Vagina (tissue), 2 donors: ENCODE measurements around the gene MYL6.

Experiments
- POLR2A ChIP-seq, 2 donors: fragments of 450-650 bp; IDR thresholded peaks; one replicate each; pipeline ENCODE4 v1.6.1; 2017; ENCODE audit warnings: antibody characterized with exemption in 2 of 2, mild to moderate bottlenecking in 2 of 2, moderate library complexity in 2 of 2
- TF ChIP-seq, protein P1 (sequence below), 3 experiments: fragments of 450-650 bp in 2 of 3; fragments of 200-600 bp in 1 of 3; sonication (generic) in 1 of 3; IDR thresholded peaks; one replicate each; pipeline ENCODE4 v1.5.1; 2017 to 2019; ENCODE audit warnings: antibody characterized with exemption in 3 of 3, mild to moderate bottlenecking in 2 of 3, moderate library complexity in 2 of 3

DNA sequence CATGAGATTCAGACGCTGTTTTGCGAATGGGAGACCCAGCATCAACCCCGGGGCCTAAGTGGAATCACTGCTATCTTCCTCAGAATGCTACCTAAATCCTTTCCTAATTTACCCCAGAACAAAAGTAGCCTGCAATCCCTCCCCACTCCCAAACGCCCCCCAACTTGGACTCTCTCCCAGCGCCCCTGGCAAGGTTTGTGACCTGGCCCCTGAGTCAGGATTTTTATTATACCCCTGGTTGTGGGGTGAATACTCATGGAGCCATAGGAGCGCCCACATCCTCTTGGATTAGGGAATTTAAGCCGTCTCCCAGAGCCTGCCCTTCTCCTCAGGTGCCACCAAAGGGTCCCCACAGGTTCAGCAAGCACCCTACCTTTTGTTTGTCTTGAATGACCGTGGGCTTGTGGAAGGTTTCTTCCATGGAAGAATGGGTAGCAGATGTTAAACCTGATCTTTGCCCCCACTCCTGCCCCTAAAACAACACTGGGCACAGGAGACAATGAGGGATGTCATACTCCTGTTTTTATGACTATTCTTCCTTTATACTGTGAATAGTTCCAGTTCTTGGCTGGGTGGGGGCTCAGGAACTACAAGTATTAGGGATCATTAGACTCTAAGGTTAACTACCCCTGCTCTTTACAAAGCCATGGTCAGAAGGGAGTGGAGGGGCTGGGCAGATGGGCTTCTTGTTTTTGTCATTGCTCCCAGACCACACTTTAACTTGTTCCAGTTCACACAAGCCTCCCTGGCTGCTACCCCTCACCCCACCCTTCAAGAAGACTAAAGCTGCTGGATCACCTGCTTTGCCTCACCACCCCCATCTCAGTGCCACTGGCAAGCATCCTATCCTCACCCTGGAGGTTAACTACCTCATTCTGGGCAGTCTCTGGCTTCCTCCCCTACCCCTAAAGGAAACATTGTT, 5.1 kb upstream of the MYL6 start:
- TF ChIP-seq POLR2A (IDR thresholded peaks at IDR 0.05), result no peak
- TF ChIP-seq, protein P1, sequence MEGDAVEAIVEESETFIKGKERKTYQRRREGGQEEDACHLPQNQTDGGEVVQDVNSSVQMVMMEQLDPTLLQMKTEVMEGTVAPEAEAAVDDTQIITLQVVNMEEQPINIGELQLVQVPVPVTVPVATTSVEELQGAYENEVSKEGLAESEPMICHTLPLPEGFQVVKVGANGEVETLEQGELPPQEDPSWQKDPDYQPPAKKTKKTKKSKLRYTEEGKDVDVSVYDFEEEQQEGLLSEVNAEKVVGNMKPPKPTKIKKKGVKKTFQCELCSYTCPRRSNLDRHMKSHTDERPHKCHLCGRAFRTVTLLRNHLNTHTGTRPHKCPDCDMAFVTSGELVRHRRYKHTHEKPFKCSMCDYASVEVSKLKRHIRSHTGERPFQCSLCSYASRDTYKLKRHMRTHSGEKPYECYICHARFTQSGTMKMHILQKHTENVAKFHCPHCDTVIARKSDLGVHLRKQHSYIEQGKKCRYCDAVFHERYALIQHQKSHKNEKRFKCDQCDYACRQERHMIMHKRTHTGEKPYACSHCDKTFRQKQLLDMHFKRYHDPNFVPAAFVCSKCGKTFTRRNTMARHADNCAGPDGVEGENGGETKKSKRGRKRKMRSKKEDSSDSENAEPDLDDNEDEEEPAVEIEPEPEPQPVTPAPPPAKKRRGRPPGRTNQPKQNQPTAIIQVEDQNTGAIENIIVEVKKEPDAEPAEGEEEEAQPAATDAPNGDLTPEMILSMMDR (IDR thresholded peaks at IDR 0.05), result no peak
